Body of pancreas (tissue), 4 donors: ENCODE results near the gene CTH.

Source experiments
- POLR2A ChIP-seq, 3 donors: fragments of 450-650 bp; IDR thresholded peaks; one replicate each; pipeline ENCODE4 v1.6.1; 2016; ENCODE audit warnings: antibody characterized with exemption in 3 of 3, mild to moderate bottlenecking in 2 of 3
- TF ChIP-seq, protein P1 (sequence below), 7 experiments: fragments of 450-650 bp in 4 of 7; fragments of 200-600 bp in 3 of 7; sonication (generic) in 3 of 7; IDR thresholded peaks; one replicate each; pipeline ENCODE4 v1.5.1; 2016 to 2019; ENCODE audit warnings: antibody characterized with exemption in 7 of 7

DNA sequence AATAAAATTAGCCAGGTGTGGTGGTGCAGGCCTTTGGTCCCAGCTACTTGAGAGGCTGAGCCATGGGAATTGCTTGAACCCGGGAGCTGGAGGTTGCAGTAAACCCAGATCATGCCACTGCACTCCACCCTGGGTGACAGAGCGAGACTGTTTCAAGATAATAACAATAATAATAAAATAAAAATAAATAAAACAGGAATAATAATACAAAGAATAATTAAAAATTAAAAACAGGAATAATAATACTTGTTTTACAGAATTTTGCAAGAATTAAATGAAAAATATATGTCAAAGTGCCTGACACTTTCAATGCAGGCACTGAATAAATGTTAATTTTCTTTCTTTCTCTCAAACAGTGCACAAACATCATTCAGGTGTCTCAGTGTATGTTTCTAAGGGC lies 26.5 kb upstream of the CTH start:
- TF ChIP-seq, protein P1, sequence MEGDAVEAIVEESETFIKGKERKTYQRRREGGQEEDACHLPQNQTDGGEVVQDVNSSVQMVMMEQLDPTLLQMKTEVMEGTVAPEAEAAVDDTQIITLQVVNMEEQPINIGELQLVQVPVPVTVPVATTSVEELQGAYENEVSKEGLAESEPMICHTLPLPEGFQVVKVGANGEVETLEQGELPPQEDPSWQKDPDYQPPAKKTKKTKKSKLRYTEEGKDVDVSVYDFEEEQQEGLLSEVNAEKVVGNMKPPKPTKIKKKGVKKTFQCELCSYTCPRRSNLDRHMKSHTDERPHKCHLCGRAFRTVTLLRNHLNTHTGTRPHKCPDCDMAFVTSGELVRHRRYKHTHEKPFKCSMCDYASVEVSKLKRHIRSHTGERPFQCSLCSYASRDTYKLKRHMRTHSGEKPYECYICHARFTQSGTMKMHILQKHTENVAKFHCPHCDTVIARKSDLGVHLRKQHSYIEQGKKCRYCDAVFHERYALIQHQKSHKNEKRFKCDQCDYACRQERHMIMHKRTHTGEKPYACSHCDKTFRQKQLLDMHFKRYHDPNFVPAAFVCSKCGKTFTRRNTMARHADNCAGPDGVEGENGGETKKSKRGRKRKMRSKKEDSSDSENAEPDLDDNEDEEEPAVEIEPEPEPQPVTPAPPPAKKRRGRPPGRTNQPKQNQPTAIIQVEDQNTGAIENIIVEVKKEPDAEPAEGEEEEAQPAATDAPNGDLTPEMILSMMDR (IDR thresholded peaks at IDR 0.05), result no peak
- no peak for TF ChIP-seq POLR2A (IDR thresholded peaks at IDR 0.05)
